ENCODE data around the gene OTULINL.

The OTULINL gene

DNA sequence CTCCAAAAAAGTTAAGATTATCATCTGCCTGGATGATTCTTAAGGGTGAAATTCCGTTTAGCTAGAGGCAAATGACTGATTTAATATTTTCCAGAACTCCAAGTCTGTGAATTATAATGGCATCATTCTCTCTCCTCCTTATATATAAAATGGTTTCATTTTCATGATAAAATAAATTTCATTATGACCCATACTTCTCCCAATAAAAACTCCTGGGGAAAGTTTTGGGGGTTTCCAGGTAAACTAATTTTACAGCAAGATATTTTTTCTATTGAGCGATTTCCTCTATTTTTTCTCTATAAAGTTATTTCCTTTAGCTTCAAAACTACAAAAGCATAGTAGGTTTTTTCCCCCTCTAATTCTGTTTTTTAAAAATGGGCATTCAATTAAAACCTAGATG, 75.3 kb downstream of the OTULINL start:
- H3K27ac ChIP-seq, result peak overlapping the region; percentile 33; the same call in 1 of the 2 replicates
- TF ChIP-seq, protein P1, sequence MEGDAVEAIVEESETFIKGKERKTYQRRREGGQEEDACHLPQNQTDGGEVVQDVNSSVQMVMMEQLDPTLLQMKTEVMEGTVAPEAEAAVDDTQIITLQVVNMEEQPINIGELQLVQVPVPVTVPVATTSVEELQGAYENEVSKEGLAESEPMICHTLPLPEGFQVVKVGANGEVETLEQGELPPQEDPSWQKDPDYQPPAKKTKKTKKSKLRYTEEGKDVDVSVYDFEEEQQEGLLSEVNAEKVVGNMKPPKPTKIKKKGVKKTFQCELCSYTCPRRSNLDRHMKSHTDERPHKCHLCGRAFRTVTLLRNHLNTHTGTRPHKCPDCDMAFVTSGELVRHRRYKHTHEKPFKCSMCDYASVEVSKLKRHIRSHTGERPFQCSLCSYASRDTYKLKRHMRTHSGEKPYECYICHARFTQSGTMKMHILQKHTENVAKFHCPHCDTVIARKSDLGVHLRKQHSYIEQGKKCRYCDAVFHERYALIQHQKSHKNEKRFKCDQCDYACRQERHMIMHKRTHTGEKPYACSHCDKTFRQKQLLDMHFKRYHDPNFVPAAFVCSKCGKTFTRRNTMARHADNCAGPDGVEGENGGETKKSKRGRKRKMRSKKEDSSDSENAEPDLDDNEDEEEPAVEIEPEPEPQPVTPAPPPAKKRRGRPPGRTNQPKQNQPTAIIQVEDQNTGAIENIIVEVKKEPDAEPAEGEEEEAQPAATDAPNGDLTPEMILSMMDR (conservative IDR thresholded peaks at IDR 0.05), result no peak

DNA sequence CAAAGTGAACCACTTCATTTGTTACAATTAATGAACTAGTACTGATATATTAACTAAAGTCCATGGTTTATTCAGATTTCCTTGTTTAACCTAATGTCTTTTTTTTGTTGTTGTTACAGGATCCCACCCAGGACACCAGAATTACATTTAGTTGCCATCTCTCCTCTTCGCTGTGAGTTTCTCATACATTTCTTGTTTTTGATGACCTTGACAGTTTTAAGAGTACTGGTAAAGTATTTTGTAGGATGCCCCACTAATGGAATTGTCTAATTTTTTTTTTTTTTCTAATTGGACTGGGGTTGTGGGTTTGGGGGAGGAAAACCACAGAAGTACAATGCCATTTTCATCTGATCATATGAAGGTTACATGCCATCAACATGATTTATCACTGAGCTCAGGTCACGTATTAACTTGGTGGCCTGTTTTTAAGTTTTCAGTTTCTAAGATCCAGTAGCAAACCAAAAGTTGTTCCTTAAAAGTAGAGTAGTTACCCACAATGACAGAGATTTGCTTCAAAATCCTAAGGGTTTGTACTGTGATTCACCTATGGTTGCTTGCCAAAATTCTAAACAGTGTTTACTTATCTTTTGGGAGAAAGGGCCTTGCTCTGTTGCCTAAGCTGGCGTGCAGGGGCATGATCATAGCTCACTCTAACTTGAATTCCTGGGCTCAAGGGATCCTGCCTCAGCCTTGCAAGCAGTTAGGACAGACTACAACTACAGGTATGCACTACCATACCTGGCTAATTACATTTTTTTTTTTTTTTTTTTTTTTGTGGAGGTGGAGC, 78.4 kb downstream of the OTULINL start:
- TF ChIP-seq, protein P1 (conservative IDR thresholded peaks at IDR 0.05), result no peak
- H3K27ac ChIP-seq, result no peak overlapping the region

DNA sequence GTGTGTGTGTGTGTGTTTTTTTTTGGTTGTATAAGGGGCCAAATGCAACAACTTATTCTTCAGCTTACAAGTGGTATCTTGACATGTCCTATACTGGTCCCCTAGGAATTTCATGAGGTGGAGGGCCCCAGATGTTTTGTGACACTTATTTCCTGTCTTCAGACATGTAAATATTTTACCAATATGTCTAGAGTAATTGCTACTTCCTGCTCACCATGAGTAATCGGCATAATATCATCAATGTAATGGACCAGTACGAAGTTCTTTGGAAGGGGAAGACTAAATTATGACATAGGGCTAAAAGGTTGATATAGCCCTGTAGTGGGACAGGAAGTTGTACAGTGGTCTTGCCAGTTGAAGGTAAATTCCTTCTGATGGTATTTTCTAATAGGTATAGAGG, 79.2 kb downstream of the OTULINL start:
- no peak overlapping the region for H3K27ac ChIP-seq
- TF ChIP-seq, protein P1 (conservative IDR thresholded peaks at IDR 0.05), result no peak

All from VCaP (cell line).